HepG2 (cell line): ENCODE data around the gene MAGEA8. TPM values are rescaled to one million over a fixed set of nuclear protein-coding genes. Genes with fewer than 3 reads are reported as not detected.
A peak's percentile ranks its signal among the peaks of the same experiment; 100 is the strongest.

Source experiments
- ATAC-seq: fragments of 200-7000 bp; cut with Tn5 transposase; 3 replicates; pipeline ENCODE4 v1.9.1; 2020; ENCODE audit warnings: mild to moderate bottlenecking, moderate library complexity
- BruUV-seq: library from RNA; stranded (reverse); fragments of 400-500 nt; replicated peaks from 2 replicates; lab custom pipeline; 2021; lab: Mats Ljungman, UMichigan
- CTCF ChIA-PET: fragments of 300-600 bp; formaldehyde crosslinking; extraction: SDS; loops from one replicate; lab custom pipeline; 2021; ENCODE audit warnings: low total read pairs, inconsistent platforms, low intra/inter-chr PET ratio; lab: Yijun Ruan, JAX
- POLR2A ChIA-PET: fragments of 350-600 bp; sonication (Branson Sonifier 250); formaldehyde crosslinking; loops from one replicate; lab custom pipeline; 2020; ENCODE audit warnings: antibody characterized with exemption, inconsistent platforms; lab: Yijun Ruan, JAX
- DNase-seq: peaks from one replicate; pipeline ENCODE4 v3.0.0-alpha.2; 2015; ENCODE audit warnings: low spot score
- FAIRE-seq: peaks from 3 replicates; lab custom pipeline; 2011; peaks lifted over from hg19 to GRCh38; lab: Jason Lieb, UNC
- H2AFZ ChIP-seq: one replicate; pipeline ENCODE4 v1.6.1; 2011; ENCODE audit warnings: low read length, inconsistent platforms
- H3K27ac ChIP-seq: fragments of 300-600 bp; 3 replicates; pipeline ENCODE4 v1.8.0; 2011; ENCODE audit warnings: mixed run types, mild to moderate bottlenecking, mixed read lengths, low read length, inconsistent platforms; ENCODE audit not compliant: insufficient read depth; ENCODE audit errors: extremely low read length
- H3K27me3 ChIP-seq, 2 experiments: fragments of 200-600 bp in 1 of 2; 2 replicates in 1 of 2; 3 replicates in 1 of 2; pipeline versions ENCODE4 v1.6.0 to v1.8.0; 2011; ENCODE audit warnings: low read length in 2 of 2, mild to moderate bottlenecking in 2 of 2, moderate library complexity in 2 of 2, inconsistent platforms in 1 of 2; ENCODE audit not compliant: insufficient read depth in 2 of 2, control insufficient read depth in 1 of 2
- H3K36me3 ChIP-seq, 2 experiments: fragments of 200-600 bp in 1 of 2; replicated peaks in 1 of 2; 2 replicates in 1 of 2; 3 replicates in 1 of 2; pipeline versions ENCODE4 v1.5.1 to v1.8.0; 2011; ENCODE audit warnings: low read length in 2 of 2, inconsistent platforms in 1 of 2; ENCODE audit not compliant: insufficient read depth in 2 of 2, control insufficient read depth in 1 of 2
- H3K4me1 ChIP-seq: 2 replicates; pipeline ENCODE4 v1.5.1; 2012; ENCODE audit warnings: low read length, inconsistent platforms; ENCODE audit not compliant: insufficient read depth
- H3K4me2 ChIP-seq: 2 replicates; pipeline ENCODE4 v1.6.0; 2011; ENCODE audit warnings: low read depth, low read length, inconsistent platforms
- H3K4me3 ChIP-seq, 3 experiments: fragments of 200-600 bp in 1 of 3; sonication (generic), shearing (Covaris generic) in 1 of 3; replicated peaks in 1 of 3; 2 replicates each; pipeline ENCODE4 v1.5.1; 2011 to 2016; ENCODE audit warnings: low read length in 3 of 3, inconsistent platforms in 2 of 3, low read depth in 2 of 3, mild to moderate bottlenecking in 2 of 3, control low read depth in 1 of 3, mixed read lengths in 1 of 3; ENCODE audit not compliant: insufficient read depth in 1 of 3
- H3K79me2 ChIP-seq: one replicate; pipeline ENCODE4 v1.6.1; 2011; ENCODE audit warnings: low read length, inconsistent platforms; ENCODE audit not compliant: insufficient read depth
- H3K9ac ChIP-seq: 2 replicates; pipeline ENCODE4 v1.6.0; 2011; ENCODE audit warnings: mild to moderate bottlenecking, low read depth, low read length, inconsistent platforms; ENCODE audit not compliant: insufficient read depth
- H3K9me3 ChIP-seq: 2 replicates; pipeline ENCODE4 v1.5.1; 2012; ENCODE audit warnings: mild to moderate bottlenecking, low read length
- H4K20me1 ChIP-seq: 2 replicates; pipeline ENCODE4 v1.6.0; 2011; ENCODE audit warnings: inconsistent platforms, mild to moderate bottlenecking, low read length, moderate library complexity; ENCODE audit not compliant: insufficient read depth
- CTCF ChIP-seq: sonication (generic); formaldehyde crosslinking; IDR thresholded peaks from 2 replicates; pipeline ENCODE4 v1.5.0; 2020; ENCODE audit warnings: mild to moderate bottlenecking, missing genetic modification reagents, moderate library complexity
- PAXIP1 ChIP-seq: sonication (generic); formaldehyde crosslinking; conservative IDR thresholded peaks from 2 replicates; pipeline ENCODE4 v1.4.0; 2020; ENCODE audit warnings: mild to moderate bottlenecking, missing genetic modification reagents, moderate library complexity
- ZNF280D ChIP-seq: sonication (generic); formaldehyde crosslinking; IDR thresholded peaks from 2 replicates; pipeline ENCODE4 v1.5.1; 2020; ENCODE audit warnings: mild to moderate bottlenecking, missing genetic modification reagents
- WGBS: methylation state at CpG from one replicate; pipeline ENCODE4 v1.1.6; 2017; ENCODE audit warnings: low lambda C conversion rate; 5-methylcytosine and 5-hydroxymethylcytosine counted together
- in situ Hi-C: cut with HindIII; loops from 2 replicates; pipeline ENCODE4 v1.10.0; 2017; ENCODE audit warnings: low pct_unique_long_range_greater_than_20kb; ENCODE audit not compliant: extremely low pct_ligation_motif_present
- intact Hi-C: fragments of 100-400 bp; cut with micrococcal nuclease; formaldehyde crosslinking; loops from one replicate; pipeline ENCODE4 v1.10.0; 2022; ENCODE audit not compliant: unreplicated experiment
- polyA plus RNA-seq, 8 experiments: library from polyadenylated mRNA; depleted of rRNA in 3 of 8; stranded (reverse) in 7 of 8; unstranded in 1 of 8; fragments of >200 nt; fragmentation: Illumina TruSeq in 4 of 8; extraction: Trizol in 4 of 8; gene quantifications; 2 replicates each; pipeline versions ENCODE4 v1.2.1 to v1.2.3, GENCODE V29; 2011 to 2016; ENCODE audit warnings: low read depth in 4 of 8, missing spikeins in 1 of 8, mixed read lengths in 1 of 8; ENCODE audit not compliant: insufficient read depth in 1 of 8
- total RNA-seq, 5 experiments: library from RNA; depleted of rRNA; stranded (reverse); fragments of >200 nt; fragmentation: Illumina TruSeq; extraction: Trizol; gene quantifications; 2 replicates each; pipeline ENCODE4 v1.2.3, GENCODE V29; 2016; ENCODE audit warnings: low read depth in 1 of 5

Gene MAGEA8
- total and polyA plus RNA-seq, 2 of the 13 experiments (the other 11 are each of a cell fraction or from before 2014, with no cell fraction given) = not detected

- H3K4me2 ChIP-seq = peak overlapping the region; percentile 77
- peak overlapping the region; percentile 22 for H3K27ac ChIP-seq
- CTCF ChIA-PET = no interaction called here
- peak; percentile 88 for ATAC-seq
- TF ChIP-seq PAXIP1 (CRISPR knock-in tag) (0 out of 2 replicates have a peak, but pooled peaks have one; percentile 11), CTCF (CRISPR knock-in tag) (0 out of 2 replicates have a peak, but pooled peaks have one; percentile 8), ZNF280D (no peak)
- TF ChIP-seq, all 625 proteins: peak for 2
- intact Hi-C loops (no loop called here), in situ Hi-C loops (no loop called here)
- Histone ChIP-seq H3K27me3 (no peaks in the 10 kb centered on the region), H3K36me3 (no peaks in the 10 kb centered on the region), H3K4me3 (peak overlapping the region; percentile 38 to 49 (median 40); a peak in 4 of 6 replicates), H4K20me1 (no peaks in the 10 kb centered on the region), H3K79me2 (no peaks in the 10 kb centered on the region), H3K9ac (peak overlapping the region; percentile 46; the same call in 1 of the 2 replicates), H3K4me1 (no peaks in the 10 kb centered on the region), H2AFZ (peak overlapping the region; percentile 83), H3K9me3 (no peaks in the 10 kb centered on the region)
- peak; percentile 3 for DNase-seq
- BruUV-seq = no TSS peak
- WGBS = 0% methylated on average over 5 of the region's 6 CpGs
- FAIRE-seq = no peak
- POLR2A ChIA-PET = no interaction called here
These were observed 23.1 kb downstream of the MAGEA8 start for GRCh38 chrX:149903889-149904748.
